ENCODE measurements around the gene UGP2. TPM values are rescaled to one million over a fixed set of nuclear protein-coding genes. Genes with fewer than 3 reads are reported as not detected.

The UGP2 gene
- total and polyA plus RNA-seq, 2 experiments from 2014 or later, result 183 to 327 TPM

- no peak for DNase-seq (ENCODE audit: low read depth in 1 of 2, low spot score in 1 of 2)
- H3K4me1 ChIP-seq (ENCODE audit: low read depth), result peaks cover 85% of the 10 kb centered on the region
- TF ChIP-seq CTCF (IDR thresholded peaks at IDR 0.05; ENCODE audit: low read depth, low read length), result no peak
- H3K27ac ChIP-seq, result peak overlapping the region; percentile 93
- H3K27me3 ChIP-seq, result no peaks in the 10 kb centered on the region
- H3K9me3 ChIP-seq (ENCODE audit: low read depth), result no peaks in the 10 kb centered on the region
- H3K36me3 ChIP-seq, result no peaks in the 10 kb centered on the region
- peak overlapping the region; percentile 16 for H3K4me3 ChIP-seq
Observed at GRCh38 chr2:63850649-63851048, 9.0 kb downstream of the UGP2 start.

GRCh38 chr2:63851691-63852311 lies 10.1 kb downstream of the UGP2 start:
- no peak for DNase-seq (ENCODE audit: low read depth in 1 of 2, low spot score in 1 of 2)
- Histone ChIP-seq H3K27ac (peak overlapping the region; percentile 93), H3K4me1 (ENCODE audit: low read depth) (peaks cover 76% of the 10 kb centered on the region), H3K36me3 (peaks cover 7% of the 10 kb centered on the region), H3K4me3 (no peak overlapping the region), H3K27me3 (no peaks in the 10 kb centered on the region), H3K9me3 (ENCODE audit: low read depth) (no peaks in the 10 kb centered on the region)
- TF ChIP-seq CTCF (IDR thresholded peaks at IDR 0.05; ENCODE audit: low read depth, low read length), result no peak

GRCh38 chr2:63853527-63854310 lies 12.0 kb downstream of the UGP2 start:
- Histone ChIP-seq H3K4me3 (no peak overlapping the region), H3K27ac (peak overlapping the region; percentile 93), H3K9me3 (ENCODE audit: low read depth) (no peaks in the 10 kb centered on the region), H3K36me3 (peaks cover 17% of the 10 kb centered on the region), H3K27me3 (no peaks in the 10 kb centered on the region), H3K4me1 (ENCODE audit: low read depth) (peaks cover 62% of the 10 kb centered on the region)
- DNase-seq (ENCODE audit: low read depth in 1 of 2, low spot score in 1 of 2), result peak in 1 of 2 donors; percentile 75
- no peak for TF ChIP-seq CTCF (IDR thresholded peaks at IDR 0.05; ENCODE audit: low read depth, low read length)

- no peak overlapping the region for H3K4me3 ChIP-seq
- peak overlapping the region; percentile 93 for H3K27ac ChIP-seq
- peaks cover 31% of the 10 kb centered on the region for H3K36me3 ChIP-seq
- no peak for DNase-seq (ENCODE audit: low read depth in 1 of 2, low spot score in 1 of 2)
- TF ChIP-seq CTCF (IDR thresholded peaks at IDR 0.05; ENCODE audit: low read depth, low read length), result no peak
- H3K4me1 ChIP-seq (ENCODE audit: low read depth), result peaks cover 42% of the 10 kb centered on the region
- no peaks in the 10 kb centered on the region for H3K9me3 ChIP-seq (ENCODE audit: low read depth)
- no peaks in the 10 kb centered on the region for H3K27me3 ChIP-seq
Observed at GRCh38 chr2:63855418-63856302, 14.0 kb downstream of the UGP2 start.

GRCh38 chr2:63856303-63856603 lies 14.6 kb downstream of the UGP2 start:
- Histone ChIP-seq H3K27me3 (no peaks in the 10 kb centered on the region), H3K36me3 (peaks cover 31% of the 10 kb centered on the region), H3K9me3 (ENCODE audit: low read depth) (no peaks in the 10 kb centered on the region), H3K4me3 (no peak overlapping the region), H3K4me1 (ENCODE audit: low read depth) (peaks cover 36% of the 10 kb centered on the region), H3K27ac (no peak overlapping the region)
- no peak for TF ChIP-seq CTCF (IDR thresholded peaks at IDR 0.05; ENCODE audit: low read depth, low read length)
- DNase-seq (ENCODE audit: low read depth in 1 of 2, low spot score in 1 of 2), result no peak

Measured in cardiac muscle cell (in vitro differentiated cells and primary cell).